NOMO-1 (cell line): Measurements from ENCODE around the gene PTH2.
"Not testable (repeated sequence)": the region's sequence is repeated elsewhere in the genome, so short reads cannot be mapped to it uniquely, and the experiment has no call there.

ENCODE experiments used
- DNase-seq, 2 experiments: peaks; one replicate each; lab custom pipeline; 2025; ENCODE audit not compliant: unreplicated experiment in 2 of 2; lab: John Stamatoyannopoulos, UW

PTH2 gene

GRCh38 chr19:49390131-49390928, 32.9 kb downstream of the PTH2 start:
- DNase-seq = no peak

GRCh38 chr19:49389406-49389805, 33.8 kb downstream of the PTH2 start:
- DNase-seq = no peak

- DNase-seq = peak; percentile 88 to 95
These were observed 35.3 kb downstream of the PTH2 start, which contains the start of gene KASH5 for GRCh38 chr19:49387936-49388372. Gene KASH5, plus strand, starts transcription at chr19:49388249. Its CDS starts 2,635 bp downstream, at chr19:49390884.

- DNase-seq = no peak
These were observed 39.6 kb downstream of the PTH2 start for GRCh38 chr19:49383599-49383998.

GRCh38 chr19:49382639-49383038, 40.6 kb downstream of the PTH2 start:
- no peak for DNase-seq

- DNase-seq = no peak
These were observed 42.9 kb downstream of the PTH2 start for GRCh38 chr19:49380391-49380790.

GRCh38 chr19:49378512-49378911, 44.7 kb downstream of the PTH2 start:
- DNase-seq = no peak

- DNase-seq = no peak
These were observed 48.4 kb downstream of the PTH2 start for GRCh38 chr19:49374665-49375434.

- not testable (repeated sequence) for DNase-seq
These were observed 50.1 kb downstream of the PTH2 start for GRCh38 chr19:49373174-49373573.
